K562 (cell line): ENCODE results near the gene UBXN10. TPM values are rescaled to one million over a fixed set of nuclear protein-coding genes. Genes with fewer than 3 reads are reported as not detected.

Experiments
- ATAC-seq: fragments of 200-7000 bp; cut with Tn5 transposase; 3 replicates; pipeline ENCODE4 v1.9.1; 2020; ENCODE audit warnings: moderate library complexity
- BruUV-seq: library from RNA; stranded (reverse); fragments of 400-500 nt; replicated peaks from 2 replicates; lab custom pipeline; 2021; lab: Mats Ljungman, UMichigan
- CTCF ChIA-PET: fragments of 300-600 bp; formaldehyde crosslinking; extraction: SDS; loops from one replicate; lab custom pipeline; 2021; ENCODE audit warnings: low intra/inter-chr PET ratio; lab: Yijun Ruan, JAX
- POLR2A ChIA-PET: fragments of 300-600, 350-650 bp; sonication (Branson Sonifier 250); formaldehyde crosslinking; extraction: SDS; loops from one replicate; lab custom pipeline; 2021; ENCODE audit warnings: antibody characterized with exemption, inconsistent platforms; lab: Yijun Ruan, JAX
- DNase-seq, 4 experiments: peaks; one replicate each; pipeline versions ENCODE4 v3.0.0 to v3.0.0-alpha.2; 2011 to 2018; ENCODE audit warnings: low spot score in 3 of 4, mixed read lengths in 3 of 4; ENCODE audit errors: extremely low read depth in 1 of 4
- FAIRE-seq: peaks from 2 replicates; lab custom pipeline; 2011; peaks lifted over from hg19 to GRCh38; lab: Jason Lieb, UNC
- H2AFZ ChIP-seq: 2 replicates; pipeline ENCODE4 v1.6.0; 2011; ENCODE audit warnings: low read depth, low read length, control low read depth, inconsistent platforms
- H3K27ac ChIP-seq: fragments of 200-600 bp; 3 replicates; pipeline ENCODE4 v1.8.0; 2011; ENCODE audit warnings: low read depth, mild to moderate bottlenecking, control low read depth, inconsistent platforms, low read length, moderate library complexity, mixed read lengths; ENCODE audit errors: extremely low read depth
- H3K27me3 ChIP-seq, 2 experiments: fragments of 300-600 bp in 1 of 2; 2 replicates in 1 of 2; 3 replicates in 1 of 2; pipeline versions ENCODE4 v1.6.0 to v1.8.0; 2011; ENCODE audit warnings: inconsistent platforms in 2 of 2, low read length in 2 of 2, mild to moderate bottlenecking in 1 of 2, mixed read lengths in 1 of 2, moderate library complexity in 1 of 2; ENCODE audit not compliant: control insufficient read depth in 2 of 2, insufficient read depth in 2 of 2
- H3K36me3 ChIP-seq: fragments of 300-600 bp; 3 replicates; pipeline ENCODE4 v1.8.0; 2011; ENCODE audit warnings: mild to moderate bottlenecking, low read length, inconsistent platforms; ENCODE audit not compliant: control insufficient read depth, insufficient read depth
- H3K4me1 ChIP-seq, 2 experiments: fragments of 200-600 bp in 1 of 2; replicated peaks in 1 of 2; 2 replicates in 1 of 2; 3 replicates in 1 of 2; pipeline versions ENCODE4 v1.5.1 to v1.8.0; 2011; ENCODE audit warnings: inconsistent platforms in 2 of 2, low read length in 2 of 2, mild to moderate bottlenecking in 1 of 2, mixed read lengths in 1 of 2, moderate library complexity in 1 of 2; ENCODE audit not compliant: control insufficient read depth in 2 of 2, insufficient read depth in 2 of 2
- H3K4me2 ChIP-seq: 2 replicates; pipeline ENCODE4 v1.6.1; 2011; ENCODE audit warnings: low read length, control low read depth, inconsistent platforms, mixed read lengths; ENCODE audit not compliant: insufficient read depth
- H3K4me3 ChIP-seq: fragments of 200-600 bp; sonication (generic), shearing (Covaris generic); 2 replicates; pipeline ENCODE4 v1.5.1; 2016; ENCODE audit warnings: control low read depth, inconsistent platforms
- H3K79me2 ChIP-seq: fragments of 200-600 bp; 3 replicates; pipeline ENCODE4 v1.8.0; 2011; ENCODE audit warnings: low read length, inconsistent platforms; ENCODE audit not compliant: control insufficient read depth, insufficient read depth
- H3K9ac ChIP-seq, 2 experiments: 2 replicates each; pipeline versions ENCODE4 v1.6.0 to v1.6.1; 2011; ENCODE audit warnings: low read depth in 2 of 2, low read length in 2 of 2, control low read depth in 1 of 2, inconsistent platforms in 1 of 2, mild to moderate bottlenecking in 1 of 2, mixed read lengths in 1 of 2; ENCODE audit not compliant: insufficient read depth in 1 of 2
- H3K9me1 ChIP-seq: one replicate; pipeline ENCODE4 v1.6.0; 2011; ENCODE audit warnings: inconsistent platforms, mild to moderate bottlenecking, low read length, moderate library complexity; ENCODE audit not compliant: control insufficient read depth, insufficient read depth
- H3K9me3 ChIP-seq: replicated peaks from 2 replicates; pipeline ENCODE4 v1.5.1; 2011; ENCODE audit warnings: low read depth, low read length, inconsistent platforms; ENCODE audit not compliant: control insufficient read depth, insufficient read depth
- H4K20me1 ChIP-seq: replicated peaks from 2 replicates; pipeline ENCODE4 v1.6.1; 2011; ENCODE audit warnings: low read length, inconsistent platforms, mixed read lengths; ENCODE audit not compliant: control insufficient read depth, insufficient read depth
- POLR2G ChIP-seq: fragments of 200-400 bp; formaldehyde crosslinking; IDR thresholded peaks from 2 replicates; pipeline ENCODE4 v1.6.1; 2017; ENCODE audit warnings: low read depth, mild to moderate bottlenecking, antibody characterized with exemption, low read length, moderate library complexity
- SETDB1 ChIP-seq: IDR thresholded peaks from one replicate; pipeline ENCODE4 v1.6.1; 2012; ENCODE audit warnings: low read length, control low read depth, inconsistent platforms
- WGBS: fragments of 100-300 bp; shearing (Covaris generic); methylation state at CpG from one replicate; pipeline ENCODE4 v1.1.6; 2016; ENCODE audit warnings: low coverage, mixed read lengths; ENCODE audit not compliant: insufficient coverage; ENCODE audit errors: missing lambda C conversion rate; 5-methylcytosine and 5-hydroxymethylcytosine counted together
- in situ Hi-C: fragments of 300-500 bp; cut with MboI; formaldehyde crosslinking; loops from 4 replicates; pipeline ENCODE4 v1.15.0; 2018; ENCODE audit warnings: inconsistent platforms, mixed read lengths
- intact Hi-C: fragments of 100-400 bp; cut with micrococcal nuclease; formaldehyde crosslinking; loops from 2 replicates; pipeline ENCODE4 v1.14.2; 2022
- polyA plus RNA-seq, 8 experiments: library from polyadenylated mRNA; depleted of rRNA in 4 of 8; stranded (reverse) in 5 of 8; unstranded in 3 of 8; fragments of >200 nt; fragmentation: Nextera tagmentation in 2 of 8; fragmentation: Illumina TruSeq in 1 of 8; extraction: Ambion mirVana in 2 of 8; extraction: Trizol in 1 of 8; gene quantifications; 2 replicates each; pipeline versions ENCODE4 v1.2.1 to v1.2.3, GENCODE V29; 2011 to 2014; ENCODE audit warnings: inconsistent platforms in 1 of 8, missing spikeins in 1 of 8
- total RNA-seq, 7 experiments: library from RNA; depleted of rRNA in 6 of 7; stranded (reverse); fragments of >200 nt in 6 of 7; fragmentation: Illumina TruSeq in 2 of 7; extraction: Trizol in 2 of 7; gene quantifications; 2 replicates each; pipeline versions ENCODE4 v1.2.1 to v1.2.3, GENCODE V29; 2011 to 2021; ENCODE audit warnings: low replicate concordance in 1 of 7
- TF ChIP-seq, protein P1 (sequence below): fragments of 250-450 bp; sonication (Bioruptor Pico); IDR thresholded peaks from 2 replicates; pipeline ENCODE4 v1.5.0; 2021

Gene UBXN10
- total and polyA plus RNA-seq, 9 of the 15 experiments (the other 6 are each of a cell fraction or from before 2014, with no cell fraction given): 10.7 to 17.7 (median 13.6) TPM

DNA sequence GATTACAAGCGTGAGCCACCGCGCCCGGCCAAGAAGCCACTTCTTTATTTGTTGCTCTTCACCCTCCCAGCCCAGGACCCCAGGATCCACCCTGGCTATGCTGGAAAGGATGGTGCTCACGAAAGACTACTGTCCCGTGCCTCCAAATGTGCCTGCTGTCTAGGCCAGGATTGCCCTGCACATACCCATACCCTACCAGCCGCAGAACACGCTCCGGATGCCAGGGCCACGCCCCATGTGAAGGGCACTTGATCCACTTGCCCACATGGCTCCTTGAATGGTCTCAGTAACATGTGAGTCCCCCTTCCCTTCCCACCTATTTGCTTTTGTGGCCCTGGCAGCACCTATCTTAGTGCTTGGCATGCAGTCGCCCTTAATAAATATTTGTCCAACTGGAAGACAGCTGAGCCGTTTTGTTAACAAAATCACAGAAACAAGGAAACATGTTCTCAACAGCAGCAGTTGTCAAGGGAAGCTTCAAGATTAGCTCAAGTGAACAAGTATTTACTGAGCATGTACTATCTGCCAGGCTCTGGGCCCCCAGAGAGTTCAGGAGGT is 13.8 kb upstream of the UBXN10 start:
- no peak for FAIRE-seq
- H3K27me3 ChIP-seq: no peaks in the 10 kb centered on the region
- no peak overlapping the region for H3K4me3 ChIP-seq
- BruUV-seq: no TSS peak
- TF ChIP-seq, protein P1, sequence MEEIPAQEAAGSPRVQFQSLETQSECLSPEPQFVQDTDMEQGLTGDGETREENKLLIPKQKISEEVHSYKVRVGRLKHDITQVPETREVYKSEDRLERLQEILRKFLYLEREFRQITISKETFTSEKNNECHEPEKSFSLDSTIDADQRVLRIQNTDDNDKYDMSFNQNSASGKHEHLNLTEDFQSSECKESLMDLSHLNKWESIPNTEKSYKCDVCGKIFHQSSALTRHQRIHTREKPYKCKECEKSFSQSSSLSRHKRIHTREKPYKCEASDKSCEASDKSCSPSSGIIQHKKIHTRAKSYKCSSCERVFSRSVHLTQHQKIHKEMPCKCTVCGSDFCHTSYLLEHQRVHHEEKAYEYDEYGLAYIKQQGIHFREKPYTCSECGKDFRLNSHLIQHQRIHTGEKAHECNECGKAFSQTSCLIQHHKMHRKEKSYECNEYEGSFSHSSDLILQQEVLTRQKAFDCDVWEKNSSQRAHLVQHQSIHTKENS (CRISPR knock-in tag): no peak
- TF ChIP-seq SETDB1 (no peak), POLR2G (no peak)
- POLR2A ChIA-PET: interaction anchor here (0.8 to 3.2 kb wide), 5 partner anchors 11 to 70 kb away, joined by 3 to 15 read pairs (median 3); no protein-coding TSS in a partner anchor
- peak overlapping the region in 1 of 2 experiments; percentile 32; a peak in 1 of 4 replicates for H3K9ac ChIP-seq
- intact Hi-C loops: no loop called here
- CTCF ChIA-PET: no interaction called here
- H2AFZ ChIP-seq: no peak overlapping the region
- no peaks in the 10 kb centered on the region for H3K79me2 ChIP-seq
- WGBS: 91% methylated on average over 12 of the region's 12 CpGs
- no peaks in the 10 kb centered on the region for H4K20me1 ChIP-seq
- no peaks in the 10 kb centered on the region for H3K9me3 ChIP-seq
- H3K36me3 ChIP-seq: no peaks in the 10 kb centered on the region
- no peak for ATAC-seq
- no peaks in the 10 kb centered on the region for H3K9me1 ChIP-seq
- no peak overlapping the region for H3K4me2 ChIP-seq
- no peak for DNase-seq
- H3K27ac ChIP-seq: no peak overlapping the region
- peaks cover 14 to 20% of the 10 kb centered on the region in 2 experiments for H3K4me1 ChIP-seq
- in situ Hi-C loops: no loop called here
